Measurements from ENCODE around the gene RUBCNL.

GRCh38 chr13:46303742-46304385 is 83.2 kb downstream of the RUBCNL start:
- TF ChIP-seq CTCF (IDR thresholded peaks at IDR 0.05) (no peak), EZH2 (IDR thresholded peaks at IDR 0.05) (no peak), EZH2phosphoT487 (IDR thresholded peaks at IDR 0.05) (no peak)
